HG03064 (cell line): Measurements from ENCODE around the gene POLDIP3.
"Not testable (repeated sequence)": the region's sequence is repeated elsewhere in the genome, so short reads cannot be mapped to it uniquely, and the experiment has no call there.

Experiments used
- ATAC-seq: cut with Tn5 transposase; IDR thresholded peaks from one replicate; pipeline ENCODE4 v1.9.1; 2021; ENCODE audit warnings: low read depth; ENCODE audit not compliant: unreplicated experiment

POLDIP3 gene

GRCh38 chr22:42591987-42592386 is 22.7 kb downstream of the POLDIP3 start:
- ATAC-seq = no peak

- ATAC-seq = no peak
These were observed 27.0 kb downstream of the POLDIP3 start for GRCh38 chr22:42587588-42588175.

GRCh38 chr22:42586381-42586780 is 28.3 kb downstream of the POLDIP3 start:
- ATAC-seq = no peak

GRCh38 chr22:42585096-42585495 is 29.6 kb downstream of the POLDIP3 start:
- no peak for ATAC-seq

- ATAC-seq = no peak
These were observed 30.2 kb downstream of the POLDIP3 start for GRCh38 chr22:42584364-42584940.

GRCh38 chr22:42582987-42583386 is 31.7 kb downstream of the POLDIP3 start:
- ATAC-seq = no peak

GRCh38 chr22:42581762-42582716 is 32.6 kb downstream of the POLDIP3 start:
- ATAC-seq = no peak

- not testable (repeated sequence) for ATAC-seq
These were observed 33.4 kb downstream of the POLDIP3 start for GRCh38 chr22:42581194-42581761.

- ATAC-seq = not testable (repeated sequence)
These were observed 34.6 kb downstream of the POLDIP3 start for GRCh38 chr22:42580040-42580439.

- ATAC-seq = no peak
These were observed 37.0 kb downstream of the POLDIP3 start for GRCh38 chr22:42577623-42578240.

- not testable (repeated sequence) for ATAC-seq
These were observed 37.5 kb downstream of the POLDIP3 start for GRCh38 chr22:42577141-42577540.

- ATAC-seq = not testable (repeated sequence)
These were observed 38.6 kb downstream of the POLDIP3 start for GRCh38 chr22:42575996-42576574.

- ATAC-seq = not testable (repeated sequence)
These were observed 40.2 kb downstream of the POLDIP3 start for GRCh38 chr22:42574468-42574867.

- not testable (repeated sequence) for ATAC-seq
These were observed 40.6 kb downstream of the POLDIP3 start for GRCh38 chr22:42574046-42574445.

GRCh38 chr22:42571068-42571467 is 43.6 kb downstream of the POLDIP3 start:
- not testable (repeated sequence) for ATAC-seq

- not testable (repeated sequence) for ATAC-seq
These were observed 44.1 kb downstream of the POLDIP3 start for GRCh38 chr22:42570580-42570979.

GRCh38 chr22:42567950-42568349 is 46.7 kb downstream of the POLDIP3 start:
- not testable (repeated sequence) for ATAC-seq

- ATAC-seq = no peak
These were observed 48.7 kb downstream of the POLDIP3 start for GRCh38 chr22:42565956-42566355.

- ATAC-seq = no peak
These were observed 50.0 kb downstream of the POLDIP3 start for GRCh38 chr22:42564699-42565098.

GRCh38 chr22:42563943-42564342 is 50.7 kb downstream of the POLDIP3 start:
- ATAC-seq = not testable (repeated sequence)
